Omental fat pad (tissue), 4 donors: ENCODE data around the gene PTPRF. TPM values are rescaled to one million over a fixed set of nuclear protein-coding genes. Genes with fewer than 3 reads are reported as not detected.
"Not testable (repeated sequence)": the region's sequence is repeated elsewhere in the genome, so short reads cannot be mapped to it uniquely, and the experiment has no call there.

Experiments used
- ATAC-seq: fragments of 150-250 bp; one replicate; pipeline ENCODE4 v1.9.1; 2016; ENCODE audit warnings: mild to moderate bottlenecking, moderate library complexity; ENCODE audit not compliant: low FRiP score
- DNase-seq: peaks from one replicate; pipeline ENCODE4 v3.0.0-alpha.2; 2019; ENCODE audit warnings: low spot score
- CTCF ChIP-seq, 3 donors: fragments of 450-650 bp; IDR thresholded peaks; one replicate each; pipeline ENCODE4 v1.5.1; 2016 to 2017; ENCODE audit warnings: antibody characterized with exemption in 3 of 3, mild to moderate bottlenecking in 3 of 3, moderate library complexity in 2 of 3
- total RNA-seq, 4 donors: library from RNA; depleted of rRNA; stranded (reverse); fragments of >200 nt; gene quantifications; one replicate each; pipeline ENCODE4 v1.1.0, GENCODE V29; 2016

The PTPRF gene
- total RNA-seq, 4 donors from 2014 or later: 79.1 to 176 (median 139) TPM

- no peak for TF ChIP-seq CTCF (IDR thresholded peaks at IDR 0.05)
- ATAC-seq: no peak
- DNase-seq: no peak
These were observed 16.9 kb downstream of the PTPRF start for GRCh38 chr1:43547538-43548072.

GRCh38 chr1:43548285-43549271 lies 17.9 kb downstream of the PTPRF start:
- no peak for DNase-seq
- no peak for TF ChIP-seq CTCF (IDR thresholded peaks at IDR 0.05)
- ATAC-seq: peak; percentile 62

GRCh38 chr1:43549394-43549793 lies 18.7 kb downstream of the PTPRF start:
- ATAC-seq: not testable (repeated sequence)

GRCh38 chr1:43549921-43550597 lies 19.4 kb downstream of the PTPRF start:
- DNase-seq (no peak), ATAC-seq (peak; percentile 29)

More at GRCh38 chr1:43549394-43549793, 18.7 kb downstream of the PTPRF start:
- not testable (repeated sequence) for DNase-seq

GRCh38 chr1:43550598-43551246 lies 20.0 kb downstream of the PTPRF start:
- no peak for ATAC-seq
- TF ChIP-seq CTCF (IDR thresholded peaks at IDR 0.05): no peak
- no peak for DNase-seq

More at GRCh38 chr1:43549921-43550597, 19.4 kb downstream of the PTPRF start:
- no peak for TF ChIP-seq CTCF (IDR thresholded peaks at IDR 0.05)

- DNase-seq (no peak), ATAC-seq (no peak)
- no peak for TF ChIP-seq CTCF (IDR thresholded peaks at IDR 0.05)
These were observed 20.8 kb downstream of the PTPRF start for GRCh38 chr1:43551396-43551888.
